GM21390 (cell line): Measurements from ENCODE around the gene ZNF783.
"Not testable (repeated sequence)": the region's sequence is repeated elsewhere in the genome, so short reads cannot be mapped to it uniquely, and the experiment has no call there.

Experiments
- ATAC-seq: cut with Tn5 transposase; IDR thresholded peaks from one replicate; pipeline ENCODE4 v1.9.1; 2021; ENCODE audit not compliant: unreplicated experiment

Gene ZNF783

DNA sequence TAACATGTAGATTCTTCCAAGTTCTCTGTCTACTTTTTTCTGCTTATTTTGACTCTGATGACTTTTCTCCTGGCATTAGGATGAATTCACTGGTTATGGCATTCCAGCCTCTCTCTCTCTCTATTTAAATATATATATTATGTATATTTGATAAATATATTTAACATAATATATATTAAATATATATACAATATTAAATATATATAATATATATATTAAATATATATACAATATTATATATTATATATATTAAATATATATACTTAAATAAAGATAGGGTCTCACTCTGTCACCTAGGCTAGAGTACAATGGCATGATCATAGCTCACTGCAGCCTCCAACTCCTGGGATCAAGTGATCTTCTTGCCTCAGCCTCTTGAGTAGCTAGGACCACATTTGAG is 60.7 kb downstream of the ZNF783 start:
- no peak for ATAC-seq

DNA sequence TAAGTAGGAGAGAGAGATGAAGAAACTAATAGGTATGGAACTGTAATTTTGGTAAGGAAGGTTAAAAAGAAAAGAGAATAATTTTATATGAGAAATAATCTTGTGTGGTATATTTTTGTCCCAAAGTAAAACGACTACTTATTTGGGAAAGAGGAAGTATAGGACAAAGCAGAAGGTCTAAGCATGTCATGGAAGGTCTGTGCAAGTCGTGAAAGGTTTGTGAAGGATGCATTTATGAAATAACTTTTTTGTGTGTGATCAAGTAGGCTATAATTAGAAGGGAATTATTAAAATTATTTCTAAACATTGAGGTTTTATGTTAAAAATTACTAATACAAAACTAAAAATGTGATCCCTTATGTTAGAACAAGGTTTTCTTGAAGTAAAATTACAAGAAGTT is 63.3 kb downstream of the ZNF783 start:
- ATAC-seq: no peak

DNA sequence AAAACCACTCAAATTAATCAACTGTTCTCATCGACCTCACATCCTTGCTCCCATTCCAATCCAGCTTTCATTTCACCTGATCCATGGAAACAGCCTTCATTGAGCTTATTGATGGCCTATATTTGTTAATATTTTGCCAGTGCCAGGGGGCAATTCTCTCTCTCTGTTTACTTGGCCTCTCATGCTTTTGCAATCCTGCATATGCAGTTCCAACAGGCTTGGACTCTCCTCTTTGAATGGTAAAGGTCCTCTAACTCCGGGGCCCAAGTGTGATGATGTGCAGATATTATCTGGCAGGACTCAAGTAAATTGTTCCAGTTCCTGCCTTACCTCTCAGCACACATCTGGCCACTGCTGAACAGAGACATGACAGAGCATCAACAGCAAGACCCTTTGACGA is 67.3 kb downstream of the ZNF783 start:
- ATAC-seq: no peak

DNA sequence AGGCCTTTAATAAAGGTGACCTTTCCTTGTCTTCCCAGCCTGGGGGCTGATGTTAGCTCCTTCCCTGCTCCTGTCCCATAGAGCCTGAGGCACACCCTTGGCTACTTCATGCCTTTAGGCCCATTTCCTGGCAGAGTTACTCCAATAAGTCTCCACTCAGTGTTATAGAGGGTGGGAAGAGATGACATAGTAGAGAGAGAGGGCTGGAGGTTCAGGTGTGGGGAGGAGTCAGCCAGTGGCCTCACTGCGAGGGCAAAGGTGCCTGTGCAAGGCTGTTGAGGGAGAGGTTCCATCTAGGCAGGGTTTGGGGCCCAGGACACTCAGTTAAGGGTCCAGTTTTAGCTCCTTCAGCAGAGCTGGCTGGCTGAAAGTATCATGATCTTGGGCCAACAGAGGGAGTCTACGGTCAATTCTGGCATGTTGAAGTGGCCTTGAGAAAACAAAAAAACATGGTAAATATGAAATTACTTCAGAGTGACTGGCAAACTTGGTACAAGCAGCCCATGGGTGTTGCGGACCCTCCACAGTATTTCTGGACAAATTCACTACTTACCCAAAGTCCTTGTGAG is 67.9 kb downstream of the ZNF783 start:
- no peak for ATAC-seq

DNA sequence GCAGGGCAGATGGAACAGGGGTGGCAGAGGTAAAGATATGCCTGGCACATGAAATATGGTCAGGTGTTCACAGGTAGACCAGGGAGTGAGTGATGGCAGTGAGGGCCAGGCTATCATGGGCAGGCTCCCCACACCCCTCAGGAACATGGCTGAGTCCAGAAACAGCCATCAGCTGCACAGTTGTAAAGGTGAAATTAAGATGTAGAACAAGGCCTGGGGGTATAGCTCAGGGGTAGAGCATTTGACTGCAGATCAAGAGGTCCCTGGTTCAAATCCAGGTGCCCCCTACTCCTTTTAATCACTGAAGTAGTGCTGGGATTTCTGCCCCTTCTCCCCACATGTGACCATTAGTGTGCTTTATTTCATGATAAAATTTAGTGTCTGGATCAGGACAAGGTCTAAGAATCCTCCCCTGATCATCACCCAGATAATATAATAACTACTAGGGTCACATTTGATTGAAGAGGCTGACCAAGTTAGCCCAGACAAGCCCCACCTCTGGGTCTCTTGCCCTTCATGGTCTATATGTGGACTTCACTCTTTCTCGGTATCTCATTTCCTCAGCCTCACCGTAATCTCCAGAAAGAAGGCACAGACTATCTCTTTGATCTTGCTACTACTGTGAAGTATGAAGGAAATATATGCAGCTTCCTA is 69.0 kb downstream of the ZNF783 start:
- ATAC-seq: no peak

DNA sequence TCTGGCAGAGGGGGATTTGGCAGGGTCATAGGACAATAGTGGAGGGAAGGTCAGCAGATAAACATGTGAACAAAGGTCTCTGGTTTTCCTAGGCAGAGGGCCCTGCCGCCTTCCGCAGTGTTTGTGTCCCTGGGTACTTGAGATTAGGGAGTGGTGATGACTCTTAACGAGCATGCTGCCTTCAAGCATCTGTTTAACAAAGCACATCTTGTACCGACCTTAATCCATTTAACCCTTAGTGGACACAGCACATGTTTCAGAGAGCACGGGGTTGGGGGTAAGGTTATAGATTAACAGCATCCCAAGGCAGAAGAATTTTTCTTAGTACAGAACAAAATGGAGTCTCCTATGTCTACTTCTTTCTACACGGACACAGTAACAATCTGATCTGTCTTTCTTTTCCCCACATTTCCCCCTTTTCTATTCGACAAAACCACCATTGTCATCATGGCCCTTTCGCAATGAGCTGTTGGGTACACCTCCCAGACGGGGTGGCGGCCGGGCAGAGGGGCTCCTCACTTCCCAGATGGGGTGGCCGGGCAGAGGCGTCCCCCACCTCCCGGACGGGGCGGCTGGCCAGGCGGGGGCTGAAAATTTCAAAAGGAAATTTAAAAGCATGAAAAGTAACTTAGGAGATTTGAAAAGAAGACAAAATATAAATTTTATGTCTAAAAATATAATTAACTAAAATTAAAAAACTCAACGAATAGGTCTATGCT is 70.8 kb downstream of the ZNF783 start:
- ATAC-seq: not testable (repeated sequence)

DNA sequence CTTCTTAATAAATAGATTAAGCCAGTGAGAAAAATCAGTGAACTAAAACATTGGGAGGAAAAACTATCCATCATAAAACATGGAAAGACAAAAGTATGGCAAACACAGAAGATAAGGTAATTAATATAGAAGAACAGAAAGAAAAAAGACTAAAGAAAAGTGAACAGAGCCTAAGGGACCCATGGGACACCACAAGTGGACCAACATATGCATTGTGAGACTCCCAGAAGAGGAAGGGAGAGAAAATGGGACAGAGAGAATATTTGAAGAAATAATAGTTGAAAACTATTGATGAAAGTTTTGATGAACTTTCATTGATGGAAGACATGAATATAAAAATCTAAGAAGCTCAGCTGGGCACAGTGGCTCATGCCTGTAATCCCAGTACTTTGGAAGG is 71.3 kb downstream of the ZNF783 start:
- ATAC-seq: no peak

DNA sequence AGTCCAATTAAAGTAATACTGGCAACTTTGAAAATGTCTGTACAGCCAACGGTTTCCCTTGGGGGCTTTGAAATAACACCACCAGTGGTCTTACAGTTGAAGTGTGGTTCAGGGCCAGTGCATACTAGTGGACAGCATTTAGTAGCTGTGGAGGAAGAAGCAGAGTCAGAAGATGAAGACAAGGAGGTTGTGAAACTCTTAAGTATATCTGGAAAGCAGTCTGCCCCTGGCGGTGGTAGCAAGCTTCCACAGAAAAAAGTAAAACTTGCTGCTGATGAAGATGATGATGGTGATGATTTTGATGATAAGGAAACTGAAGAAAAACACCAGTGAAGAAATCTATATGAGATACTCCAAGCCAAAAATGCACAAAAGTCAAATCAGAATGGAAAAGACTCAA is 72.2 kb downstream of the ZNF783 start:
- no peak for ATAC-seq
